HG03442 (cell line): ENCODE data around the gene CNIH3.
A peak's percentile ranks its signal among the peaks of the same experiment; 100 is the strongest.
"Not testable (repeated sequence)": the region's sequence is repeated elsewhere in the genome, so short reads cannot be mapped to it uniquely, and the experiment has no call there.

Experiments
- ATAC-seq: cut with Tn5 transposase; IDR thresholded peaks from one replicate; pipeline ENCODE4 v1.9.1; 2021; ENCODE audit warnings: mild to moderate bottlenecking, moderate library complexity; ENCODE audit not compliant: unreplicated experiment

CNIH3 gene

GRCh38 chr1:224615861-224616755, at the start of gene CNIH3:
Gene CNIH3 (plus strand): TSS chr1:224616317. CDS start chr1:224617175, 858 bp downstream.
- no peak for ATAC-seq

- not testable (repeated sequence) for ATAC-seq
These were observed 49.6 kb upstream of the CNIH3 start for GRCh38 chr1:224566492-224566891.

- no peak for ATAC-seq
These were observed 46.8 kb upstream of the CNIH3 start for GRCh38 chr1:224569276-224569675.

- not testable (repeated sequence) for ATAC-seq
These were observed 44.1 kb upstream of the CNIH3 start for GRCh38 chr1:224571975-224572374.

- no peak for ATAC-seq
These were observed 36.6 kb upstream of the CNIH3 start for GRCh38 chr1:224579526-224579925.

- ATAC-seq: no peak
These were observed 36.1 kb upstream of the CNIH3 start for GRCh38 chr1:224580006-224580405.

GRCh38 chr1:224582041-224582440, 34.1 kb upstream of the CNIH3 start:
- no peak for ATAC-seq

- ATAC-seq: no peak
These were observed 32.3 kb upstream of the CNIH3 start for GRCh38 chr1:224583774-224584173.

GRCh38 chr1:224585051-224585450, 31.1 kb upstream of the CNIH3 start:
- no peak for ATAC-seq

- ATAC-seq: no peak
These were observed 29.1 kb upstream of the CNIH3 start for GRCh38 chr1:224587051-224587450.

GRCh38 chr1:224588515-224588914, 27.6 kb upstream of the CNIH3 start:
- no peak for ATAC-seq

- ATAC-seq: no peak
These were observed 27.1 kb upstream of the CNIH3 start for GRCh38 chr1:224589006-224589405.

- no peak for ATAC-seq
These were observed 24.8 kb upstream of the CNIH3 start for GRCh38 chr1:224591326-224591725.

- ATAC-seq: peak; percentile 45
These were observed 23.2 kb upstream of the CNIH3 start for GRCh38 chr1:224592636-224593582.

GRCh38 chr1:224594360-224594759, 21.8 kb upstream of the CNIH3 start:
- ATAC-seq: no peak

GRCh38 chr1:224594851-224595250, 21.3 kb upstream of the CNIH3 start:
- no peak for ATAC-seq

GRCh38 chr1:224605482-224606181, 10.5 kb upstream of the CNIH3 start:
- no peak for ATAC-seq

- ATAC-seq: no peak
These were observed 8.6 kb upstream of the CNIH3 start for GRCh38 chr1:224607188-224608148.

GRCh38 chr1:224609333-224609732, 6.8 kb upstream of the CNIH3 start:
- ATAC-seq: no peak

GRCh38 chr1:224612246-224612645, 3.9 kb upstream of the CNIH3 start:
- ATAC-seq: no peak
